ENCODE measurements around the gene CDHR2.

Gene CDHR2

DNA sequence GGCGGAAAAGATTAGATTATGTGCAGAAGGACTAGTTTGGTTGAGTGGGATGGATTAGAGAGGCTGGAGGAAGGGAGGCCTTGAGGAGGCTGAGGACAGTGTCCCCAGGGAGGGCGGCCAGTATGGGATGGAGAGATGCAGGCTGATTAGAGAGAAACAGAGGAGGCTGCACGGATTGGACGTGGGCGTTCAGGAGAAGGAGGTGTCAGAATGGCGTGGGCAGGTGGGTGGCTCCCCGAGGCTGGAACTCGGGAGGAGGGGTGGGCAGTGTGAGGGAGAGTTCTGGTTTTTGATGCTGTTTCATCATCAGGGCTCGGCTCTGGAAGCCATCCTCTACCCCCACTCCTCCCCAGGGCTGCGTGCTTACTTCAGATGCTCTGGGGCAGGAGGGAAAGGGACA, 13.0 kb downstream of the CDHR2 start:
- no peak overlapping the region for H3K4me3 ChIP-seq (ENCODE audit: low read length)
- H3K4me1 ChIP-seq (ENCODE audit: control insufficient read depth, low read depth, low read length): no peaks in the 10 kb centered on the region
- no peaks in the 10 kb centered on the region for H3K36me3 ChIP-seq (ENCODE audit: control insufficient read depth, insufficient read depth, low read length)

DNA sequence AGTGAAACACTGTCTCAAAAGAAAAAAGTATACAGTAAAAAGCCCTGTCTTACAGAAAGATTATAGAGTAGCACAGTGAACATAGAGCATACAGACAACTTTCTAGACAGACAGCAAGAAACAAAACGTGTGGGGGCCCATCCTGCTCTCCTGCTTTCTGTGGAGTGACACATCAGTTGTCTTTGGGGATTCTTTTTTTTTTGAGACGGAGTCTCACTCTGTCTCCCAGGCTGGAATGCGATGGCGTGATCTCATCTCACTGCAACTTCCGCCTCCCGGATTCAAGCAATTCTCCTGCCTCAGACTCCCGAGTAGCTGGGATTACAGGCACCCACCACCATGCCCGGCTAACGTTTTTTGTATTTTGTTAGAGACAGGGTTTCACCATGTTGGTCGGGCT, 14.9 kb downstream of the CDHR2 start:
- H2BK15ac ChIP-seq (replicated peaks; ENCODE audit: low read depth): no peak overlapping the region
- DNase-seq: no peak
- WGBS (ENCODE audit: extremely low coverage, insufficient coverage, low lambda C conversion rate): no CpG with 5 or more reads among the region's 10 CpGs

More for the DNA sequence above, 13.0 kb downstream of the CDHR2 start:
- Histone ChIP-seq H3K79me2 (ENCODE audit: control insufficient read depth, insufficient read depth, low read length) (no peaks in the 10 kb centered on the region), H4K8ac (ENCODE audit: low read depth, low read length) (no peak overlapping the region), H3K27me3 (ENCODE audit: insufficient read depth, low read length, poor library complexity) (no peaks in the 10 kb centered on the region), H3K4me2 (ENCODE audit: low read length) (no peak overlapping the region), H3K79me1 (ENCODE audit: low read length) (no peaks in the 10 kb centered on the region), H2BK120ac (ENCODE audit: low read depth, low read length) (no peak overlapping the region), H4K5ac (ENCODE audit: low read length) (no peak overlapping the region), H3K56ac (ENCODE audit: low read length) (no peak overlapping the region), H2BK5ac (ENCODE audit: low read length) (no peak overlapping the region), H2BK15ac (replicated peaks; ENCODE audit: low read depth) (no peak overlapping the region), H3K4ac (ENCODE audit: low read depth, low read length) (no peak overlapping the region), H3K18ac (ENCODE audit: low read length) (no peak overlapping the region), H3K23ac (ENCODE audit: low read length) (no peak overlapping the region), H2AK5ac (ENCODE audit: low read length) (no peak overlapping the region), H3K9ac (ENCODE audit: low read length) (no peak overlapping the region), H3K27ac (ENCODE audit: low read depth, low read length) (no peak overlapping the region)
- no CpG with 5 or more reads among the region's 10 CpGs for WGBS (ENCODE audit: extremely low coverage, insufficient coverage, low lambda C conversion rate)
- DNase-seq: no peak

GRCh38 chr5:176565760-176566288, 16.7 kb downstream of the CDHR2 start:
- no peak overlapping the region for H3K23ac ChIP-seq (ENCODE audit: low read length)
- no peaks in the 10 kb centered on the region for H3K36me3 ChIP-seq (ENCODE audit: control insufficient read depth, insufficient read depth, low read length)
- no peaks in the 10 kb centered on the region for H3K27me3 ChIP-seq (ENCODE audit: insufficient read depth, low read length, poor library complexity)
- no peaks in the 10 kb centered on the region for H3K4me1 ChIP-seq (ENCODE audit: control insufficient read depth, low read depth, low read length)
- no peak overlapping the region for H3K4me2 ChIP-seq (ENCODE audit: low read length)
- H4K5ac ChIP-seq (ENCODE audit: low read length): no peak overlapping the region
- H3K79me1 ChIP-seq (ENCODE audit: low read length): no peaks in the 10 kb centered on the region
- no peaks in the 10 kb centered on the region for H3K79me2 ChIP-seq (ENCODE audit: control insufficient read depth, insufficient read depth, low read length)
- peak overlapping the region; percentile 12 for H3K56ac ChIP-seq (ENCODE audit: low read length)
- H3K4ac ChIP-seq (ENCODE audit: low read depth, low read length): no peak overlapping the region
- no peak overlapping the region for H2AK5ac ChIP-seq (ENCODE audit: low read length)
- no peak overlapping the region for H3K4me3 ChIP-seq (ENCODE audit: low read length)
- no peak overlapping the region for H2BK120ac ChIP-seq (ENCODE audit: low read depth, low read length)
- H4K8ac ChIP-seq (ENCODE audit: low read depth, low read length): no peak overlapping the region
- no CpG with 5 or more reads among the region's 6 CpGs for WGBS (ENCODE audit: extremely low coverage, insufficient coverage, low lambda C conversion rate)
- H3K9ac ChIP-seq (ENCODE audit: low read length): no peak overlapping the region
- no peak overlapping the region for H3K18ac ChIP-seq (ENCODE audit: low read length)
- peak; percentile 73 for DNase-seq
- H2BK15ac ChIP-seq (replicated peaks; ENCODE audit: low read depth): no peak overlapping the region
- H3K27ac ChIP-seq (ENCODE audit: low read depth, low read length): peak overlapping the region; percentile 30
- H2BK5ac ChIP-seq (ENCODE audit: low read length): peak overlapping the region; percentile 56

More for the DNA sequence above, 14.9 kb downstream of the CDHR2 start:
- H2BK5ac ChIP-seq (ENCODE audit: low read length): no peak overlapping the region
- H3K23ac ChIP-seq (ENCODE audit: low read length): no peak overlapping the region
- no peak overlapping the region for H2BK120ac ChIP-seq (ENCODE audit: low read depth, low read length)
- H3K36me3 ChIP-seq (ENCODE audit: control insufficient read depth, insufficient read depth, low read length): no peaks in the 10 kb centered on the region
- no peaks in the 10 kb centered on the region for H3K79me2 ChIP-seq (ENCODE audit: control insufficient read depth, insufficient read depth, low read length)
- H3K56ac ChIP-seq (ENCODE audit: low read length): no peak overlapping the region
- H3K79me1 ChIP-seq (ENCODE audit: low read length): no peaks in the 10 kb centered on the region
- no peaks in the 10 kb centered on the region for H3K27me3 ChIP-seq (ENCODE audit: insufficient read depth, low read length, poor library complexity)
- no peak overlapping the region for H3K27ac ChIP-seq (ENCODE audit: low read depth, low read length)
- no peak overlapping the region for H4K8ac ChIP-seq (ENCODE audit: low read depth, low read length)
- H4K5ac ChIP-seq (ENCODE audit: low read length): no peak overlapping the region
- no peak overlapping the region for H3K9ac ChIP-seq (ENCODE audit: low read length)
- no peak overlapping the region for H3K4me2 ChIP-seq (ENCODE audit: low read length)
- H2AK5ac ChIP-seq (ENCODE audit: low read length): no peak overlapping the region
- no peak overlapping the region for H3K4me3 ChIP-seq (ENCODE audit: low read length)
- H3K18ac ChIP-seq (ENCODE audit: low read length): no peak overlapping the region
- H3K4me1 ChIP-seq (ENCODE audit: control insufficient read depth, low read depth, low read length): no peaks in the 10 kb centered on the region
- H3K4ac ChIP-seq (ENCODE audit: low read depth, low read length): no peak overlapping the region

- Histone ChIP-seq H2BK15ac (replicated peaks; ENCODE audit: low read depth) (no peak overlapping the region), H3K79me2 (ENCODE audit: control insufficient read depth, insufficient read depth, low read length) (no peaks in the 10 kb centered on the region), H3K36me3 (ENCODE audit: control insufficient read depth, insufficient read depth, low read length) (no peaks in the 10 kb centered on the region), H3K9ac (ENCODE audit: low read length) (no peak overlapping the region), H2BK5ac (ENCODE audit: low read length) (no peak overlapping the region), H3K79me1 (ENCODE audit: low read length) (no peaks in the 10 kb centered on the region), H3K18ac (ENCODE audit: low read length) (no peak overlapping the region), H3K23ac (ENCODE audit: low read length) (no peak overlapping the region), H2AK5ac (ENCODE audit: low read length) (no peak overlapping the region), H3K56ac (ENCODE audit: low read length) (no peak overlapping the region), H3K4me2 (ENCODE audit: low read length) (no peak overlapping the region), H2BK120ac (ENCODE audit: low read depth, low read length) (no peak overlapping the region), H3K4me1 (ENCODE audit: control insufficient read depth, low read depth, low read length) (no peaks in the 10 kb centered on the region), H3K4me3 (ENCODE audit: low read length) (no peak overlapping the region), H3K4ac (ENCODE audit: low read depth, low read length) (no peak overlapping the region), H4K5ac (ENCODE audit: low read length) (no peak overlapping the region), H3K27ac (ENCODE audit: low read depth, low read length) (no peak overlapping the region), H4K8ac (ENCODE audit: low read depth, low read length) (no peak overlapping the region), H3K27me3 (ENCODE audit: insufficient read depth, low read length, poor library complexity) (no peaks in the 10 kb centered on the region)
- WGBS (ENCODE audit: extremely low coverage, insufficient coverage, low lambda C conversion rate): no CpG with 5 or more reads among the region's 18 CpGs
- no peak for DNase-seq
Observed at GRCh38 chr5:176568657-176569056, 19.5 kb downstream of the CDHR2 start.

GRCh38 chr5:176570044-176570443, 20.9 kb downstream of the CDHR2 start:
- no peaks in the 10 kb centered on the region for H3K79me2 ChIP-seq (ENCODE audit: control insufficient read depth, insufficient read depth, low read length)
- H3K23ac ChIP-seq (ENCODE audit: low read length): no peak overlapping the region
- no peak overlapping the region for H4K8ac ChIP-seq (ENCODE audit: low read depth, low read length)
- no peak overlapping the region for H3K4me2 ChIP-seq (ENCODE audit: low read length)
- no peak overlapping the region for H3K4ac ChIP-seq (ENCODE audit: low read depth, low read length)
- H3K79me1 ChIP-seq (ENCODE audit: low read length): no peaks in the 10 kb centered on the region
- H2AK5ac ChIP-seq (ENCODE audit: low read length): no peak overlapping the region
- WGBS (ENCODE audit: extremely low coverage, insufficient coverage, low lambda C conversion rate): no CpG with 5 or more reads among the region's 6 CpGs
- H3K27me3 ChIP-seq (ENCODE audit: insufficient read depth, low read length, poor library complexity): no peaks in the 10 kb centered on the region
- no peak overlapping the region for H2BK5ac ChIP-seq (ENCODE audit: low read length)
- H3K9ac ChIP-seq (ENCODE audit: low read length): no peak overlapping the region
- H2BK120ac ChIP-seq (ENCODE audit: low read depth, low read length): no peak overlapping the region
- H3K18ac ChIP-seq (ENCODE audit: low read length): no peak overlapping the region
- H3K56ac ChIP-seq (ENCODE audit: low read length): no peak overlapping the region
- no peak overlapping the region for H2BK15ac ChIP-seq (replicated peaks; ENCODE audit: low read depth)
- DNase-seq: no peak
- no peak overlapping the region for H4K5ac ChIP-seq (ENCODE audit: low read length)
- no peaks in the 10 kb centered on the region for H3K36me3 ChIP-seq (ENCODE audit: control insufficient read depth, insufficient read depth, low read length)
- no peaks in the 10 kb centered on the region for H3K4me1 ChIP-seq (ENCODE audit: control insufficient read depth, low read depth, low read length)
- no peak overlapping the region for H3K27ac ChIP-seq (ENCODE audit: low read depth, low read length)
- no peak overlapping the region for H3K4me3 ChIP-seq (ENCODE audit: low read length)

All from mesendoderm (in vitro differentiated cells).